GM23248 (cell line): ENCODE data around the gene ULK4.

Experiments used
- EZH2 ChIP-seq: fragments of 200-600 bp; sonication (generic); IDR thresholded peaks from 2 replicates; pipeline ENCODE4 v1.6.1; 2018; ENCODE audit warnings: antibody characterized with exemption, mild to moderate bottlenecking; ENCODE audit not compliant: insufficient read depth, poor library complexity, severe bottlenecking
- EZH2phosphoT487 ChIP-seq: fragments of 200-600 bp; sonication (generic); IDR thresholded peaks from 2 replicates; pipeline ENCODE4 v1.6.1; 2018; ENCODE audit warnings: antibody characterized with exemption, moderate library complexity, mild to moderate bottlenecking, low read depth; ENCODE audit not compliant: insufficient read depth

DNA sequence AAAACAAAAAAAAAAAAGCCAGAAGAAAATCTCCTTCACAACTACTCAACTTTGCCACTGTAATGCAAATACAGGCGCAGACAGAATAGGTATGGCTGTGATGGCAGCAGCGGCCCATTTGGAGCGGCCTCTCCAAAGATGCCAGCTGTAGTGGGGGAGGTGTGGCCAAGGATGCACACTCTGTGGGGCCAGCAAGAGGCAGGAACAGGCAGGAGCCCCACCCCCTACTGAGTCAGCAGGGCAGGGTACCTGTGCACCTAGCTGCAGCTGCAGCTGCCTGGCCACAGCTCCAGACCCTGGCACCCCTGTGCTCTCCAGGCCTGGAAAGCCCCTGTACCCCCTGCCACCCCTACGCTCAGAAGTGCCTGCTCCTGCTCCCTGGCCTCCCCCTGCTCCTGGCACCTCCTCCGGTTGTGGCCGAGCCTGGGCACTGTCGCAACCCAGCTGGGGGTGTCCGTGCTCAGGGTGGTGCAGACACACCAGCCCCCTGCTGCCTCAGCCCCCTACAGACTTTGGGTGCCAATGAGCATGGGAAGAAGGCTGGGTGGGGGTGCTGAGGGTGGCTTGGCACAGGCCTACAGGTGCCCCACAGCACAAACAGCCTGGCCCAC lies 312.7 kb downstream of the ULK4 start:
- TF ChIP-seq EZH2phosphoT487 (no peak), EZH2 (no peak)
